HG03342 (cell line): ENCODE data around the gene GALNT2.

ENCODE experiments used
- ATAC-seq: cut with Tn5 transposase; IDR thresholded peaks from one replicate; pipeline ENCODE4 v1.9.1; 2021; ENCODE audit warnings: mild to moderate bottlenecking, moderate library complexity; ENCODE audit not compliant: unreplicated experiment

GALNT2 gene

DNA sequence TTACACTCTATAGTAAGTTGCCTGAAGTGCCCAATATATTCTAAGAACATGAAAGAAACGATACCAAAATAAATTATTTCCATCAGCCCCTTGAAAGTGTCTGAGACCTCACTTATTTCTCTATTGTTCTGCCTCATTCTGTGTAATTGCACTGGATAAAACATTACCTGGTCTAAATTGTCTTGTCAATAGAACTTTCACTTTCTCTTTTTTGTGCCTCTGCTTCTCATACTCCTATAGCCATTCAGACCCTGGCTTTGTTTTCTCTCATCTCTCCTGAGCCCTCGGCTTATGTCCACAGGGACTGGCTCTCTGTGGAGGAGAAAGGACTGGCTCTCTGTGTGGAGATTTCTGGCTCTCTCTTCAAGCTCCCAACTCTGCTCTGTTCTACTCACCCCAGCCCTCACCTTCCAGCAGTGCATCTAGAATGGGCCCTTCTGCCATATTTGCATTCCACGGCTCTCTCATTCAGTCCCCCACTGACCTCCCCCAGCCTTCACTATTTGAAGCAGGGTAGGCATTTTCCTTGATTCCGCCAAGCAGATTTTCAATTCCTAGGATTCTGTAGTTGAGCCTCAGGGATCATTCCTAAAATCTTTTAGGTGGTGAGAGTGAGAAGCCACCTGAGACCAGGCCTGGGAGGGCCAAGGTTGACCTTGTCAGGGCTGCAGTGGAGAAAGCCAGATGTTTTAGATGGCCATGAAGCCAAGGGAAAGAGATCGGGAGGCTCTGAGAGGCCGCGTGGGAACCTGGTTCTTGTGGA, 15.9 kb upstream of the GALNT2 start:
- ATAC-seq: no peak

DNA sequence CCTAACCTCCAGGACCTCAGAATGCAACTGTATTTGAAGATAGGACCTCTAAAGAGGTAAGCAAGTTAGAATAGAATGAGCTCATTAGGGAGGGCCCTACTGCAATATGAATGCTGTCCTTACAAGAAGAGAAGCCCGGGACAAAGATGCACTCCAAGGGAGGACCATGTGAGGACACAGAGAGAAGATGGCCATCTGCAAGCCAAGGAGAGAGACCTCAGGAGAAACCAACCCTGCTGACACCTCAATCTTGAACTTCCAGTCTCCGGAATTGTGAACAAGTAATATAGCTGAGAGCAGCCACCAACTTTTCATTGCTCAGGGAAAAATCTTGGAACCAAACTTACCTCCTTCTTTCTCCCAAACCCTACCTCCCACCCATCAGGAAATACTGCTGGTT, 15.0 kb upstream of the GALNT2 start:
- ATAC-seq: no peak

DNA sequence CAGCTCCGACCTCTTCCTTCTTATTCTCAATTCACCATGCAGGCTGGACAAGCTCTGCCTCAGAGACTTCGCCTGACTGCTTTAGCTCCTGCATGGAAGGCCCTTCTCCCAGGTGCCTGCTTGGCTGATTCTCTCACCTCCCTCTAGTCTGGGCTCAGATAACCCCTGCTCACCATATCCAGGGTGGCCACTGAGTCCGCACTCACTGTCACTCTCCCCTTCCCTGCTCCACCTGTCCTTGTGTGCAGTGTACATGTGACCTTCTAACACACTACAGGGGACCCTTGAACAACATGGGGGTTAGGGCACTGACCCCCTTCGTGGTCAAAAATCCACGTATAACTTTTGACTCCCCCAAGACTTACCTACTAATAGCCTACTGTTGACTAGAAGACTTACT, 14.4 kb upstream of the GALNT2 start:
- no peak for ATAC-seq

GRCh38 chr1:230054092-230054749, 12.8 kb upstream of the GALNT2 start:
- ATAC-seq: no peak

GRCh38 chr1:230056098-230056497, 10.9 kb upstream of the GALNT2 start:
- ATAC-seq: no peak

- no peak for ATAC-seq
Measured at GRCh38 chr1:230057100-230057499, 9.9 kb upstream of the GALNT2 start.

DNA sequence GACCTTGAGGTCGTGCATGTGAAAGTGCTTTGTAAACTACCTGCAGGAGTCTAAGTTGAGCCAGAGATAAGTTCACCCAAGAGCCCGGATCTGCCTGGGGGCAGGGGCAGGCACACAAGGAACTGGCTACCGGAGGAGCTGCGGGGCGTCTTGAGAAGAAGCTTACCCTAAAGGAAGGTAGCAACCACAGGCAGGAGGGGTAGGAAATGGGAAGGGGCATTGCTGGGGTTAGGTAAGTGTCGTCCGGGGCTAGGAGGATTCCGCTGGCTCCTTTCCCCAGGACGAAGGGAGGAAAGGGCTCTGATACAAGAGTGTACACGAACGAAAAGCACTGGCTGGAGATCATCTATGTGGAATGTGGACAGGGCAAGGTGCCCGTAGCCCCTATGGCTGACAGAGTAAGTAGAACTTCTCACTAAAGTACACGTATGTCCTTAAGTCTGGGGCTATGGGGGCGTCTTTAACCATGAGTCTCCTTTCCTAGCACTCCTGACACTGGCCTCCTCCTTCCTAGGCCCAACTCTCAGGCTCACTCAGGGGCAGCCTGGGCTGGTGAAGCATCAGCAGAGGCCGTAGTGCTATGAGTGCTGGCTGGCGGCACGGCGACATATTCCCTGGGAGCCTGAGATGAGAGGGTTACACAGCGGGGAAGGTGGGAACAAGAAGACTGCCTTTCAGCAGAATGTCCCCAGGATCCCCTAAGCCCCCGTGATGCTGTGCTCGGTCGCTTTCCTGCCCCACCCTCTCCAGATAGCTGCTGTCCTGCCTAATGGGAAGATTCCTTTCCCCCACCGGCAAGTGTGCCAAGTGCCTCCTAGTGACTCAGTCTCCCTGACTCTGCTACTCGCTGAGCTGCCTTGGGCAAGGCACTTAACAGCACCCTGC, 9.1 kb upstream of the GALNT2 start:
- no peak for ATAC-seq

- ATAC-seq: no peak
Measured at GRCh38 chr1:230058626-230059025, 8.4 kb upstream of the GALNT2 start.

GRCh38 chr1:230061801-230062200, 5.2 kb upstream of the GALNT2 start:
- ATAC-seq: no peak

DNA sequence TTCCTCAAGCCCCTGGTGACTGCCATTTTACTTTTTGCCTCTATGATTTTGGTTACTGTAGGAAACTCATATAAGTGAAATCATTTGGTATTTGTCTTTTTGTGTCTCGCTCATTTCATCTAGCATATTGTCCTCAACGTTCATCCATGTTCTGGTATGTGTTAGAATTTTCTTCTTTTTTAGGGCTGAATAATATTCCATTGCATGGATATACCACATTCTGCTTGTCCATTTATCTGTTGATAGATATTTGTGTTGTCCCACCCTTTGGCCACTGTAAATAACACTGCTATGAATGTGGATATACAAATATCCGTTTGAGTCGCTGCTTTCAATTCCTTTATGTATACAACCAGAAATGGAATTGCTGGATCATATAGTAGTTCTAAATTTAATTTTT, 4.5 kb upstream of the GALNT2 start:
- ATAC-seq: no peak

- no peak for ATAC-seq
Measured at GRCh38 chr1:230064283-230064682, 2.8 kb upstream of the GALNT2 start.

DNA sequence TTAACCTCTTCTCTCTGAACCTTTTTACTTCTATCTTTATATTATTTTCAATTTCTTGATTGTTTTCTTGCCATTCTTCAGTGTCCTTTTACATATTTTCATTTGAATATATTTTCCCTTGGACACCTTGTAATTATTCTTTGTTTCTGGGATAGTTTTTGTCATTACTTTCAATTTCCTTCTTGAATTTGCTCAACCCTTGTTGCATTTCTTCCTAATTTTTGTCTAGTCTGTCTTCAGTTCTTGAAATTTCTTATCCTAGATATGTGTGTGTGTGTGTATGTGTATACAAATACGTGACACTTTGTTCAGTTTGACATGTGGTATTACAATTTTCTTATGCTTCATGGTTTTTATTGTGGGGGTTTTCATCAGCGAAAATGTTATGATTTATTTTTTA, 1.9 kb upstream of the GALNT2 start:
- ATAC-seq: no peak

GRCh38 chr1:230065571-230065970, 1.5 kb upstream of the GALNT2 start:
- ATAC-seq: no peak

DNA sequence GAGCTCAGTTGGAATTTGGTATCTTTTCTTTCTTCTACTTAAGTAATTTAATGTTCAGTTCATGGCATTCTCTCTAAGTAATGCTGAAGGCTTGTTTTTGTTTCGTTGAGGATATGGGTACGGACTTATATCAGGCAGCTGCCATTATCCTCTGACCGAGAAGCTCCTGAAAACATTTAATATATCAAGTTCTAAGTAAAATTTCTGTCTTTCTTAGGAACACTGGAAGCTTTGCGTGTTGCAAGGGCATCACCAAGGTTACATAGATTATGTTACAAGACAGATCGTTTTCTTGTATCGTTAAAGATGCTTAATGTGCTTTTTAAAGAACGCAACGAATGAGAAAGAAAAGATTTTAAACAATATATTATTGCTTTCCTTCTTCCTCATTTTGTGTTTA, 1.0 kb upstream of the GALNT2 start:
- ATAC-seq: no peak

- ATAC-seq: peak; percentile 17
Measured at GRCh38 chr1:230067419-230067870, 407 bp downstream of the GALNT2 start.

- no peak for ATAC-seq
Measured at GRCh38 chr1:230067871-230068620, 1.0 kb downstream of the GALNT2 start.

GRCh38 chr1:230068621-230068873, 1.5 kb downstream of the GALNT2 start:
- no peak for ATAC-seq

- no peak for ATAC-seq
Measured at GRCh38 chr1:230068952-230069684, 2.1 kb downstream of the GALNT2 start.

- ATAC-seq: no peak
Measured at GRCh38 chr1:230069796-230070195, 2.8 kb downstream of the GALNT2 start.
